ENCODE results near the gene MCHR1. TPM values are rescaled to one million over a fixed set of nuclear protein-coding genes. Genes with fewer than 3 reads are reported as not detected.
A peak's percentile ranks its signal among the peaks of the same experiment; 100 is the strongest.

The MCHR1 gene
- total RNA-seq, 1 experiment from 2014 or later = not detected

- ChIA-PET CTCF (interaction anchor here (0.6 kb wide), 1 partner anchor 197 kb away, joined by 4 read pairs; no protein-coding TSS in a partner anchor), POLR2A (no interaction called here)
- peaks cover 21% of the 10 kb centered on the region for H3K4me1 ChIP-seq (ENCODE audit: control insufficient read depth, insufficient read depth, low read length)
- no peaks in the 10 kb centered on the region for H3K36me3 ChIP-seq (ENCODE audit: control insufficient read depth, insufficient read depth, low read length)
- no peak for TF ChIP-seq CTCF (IDR thresholded peaks at IDR 0.05)
- TF ChIP-seq POLR2AphosphoS5 (IDR thresholded peaks at IDR 0.05; ENCODE audit: low read depth, low read length) = no peak
- TF ChIP-seq SIN3A (IDR thresholded peaks at IDR 0.05; ENCODE audit: borderline replicate concordance, insufficient read depth, low read depth, low read length) = no peak
- no peak for TF ChIP-seq TCF7L2 (IDR thresholded peaks at IDR 0.05; ENCODE audit: low read depth, low read length)
- TF ChIP-seq REST (IDR thresholded peaks at IDR 0.05; ENCODE audit: insufficient read depth in 1 of 2, low read depth in 2 of 2, low read length in 1 of 2) = no peak
- H3K4me3 ChIP-seq (ENCODE audit: low read depth in 2 of 2, low read length in 2 of 2) = no peak overlapping the region
- in situ Hi-C loops (cut with HindIII; ENCODE audit: low pct_unique_long_range_greater_than_20kb, low sequenced_read_pairs) (no loop called here), intact Hi-C loops (cut with micrococcal nuclease; ENCODE audit: unreplicated experiment) (loop anchor here (5.0 kb wide), 1 partner anchor 76 kb away; no protein-coding TSS in a partner anchor)
- no peaks in the 10 kb centered on the region for H3K9me3 ChIP-seq (ENCODE audit: control insufficient read depth, insufficient read depth, low read depth, low read length)
- ATAC-seq (no peak), DNase-seq (ENCODE audit: low read depth, low spot score) (no peak)
- no peaks in the 10 kb centered on the region for H3K27me3 ChIP-seq (ENCODE audit: control insufficient read depth, insufficient read depth, low read length)
- BruUV-seq (replicated peaks) = no TSS peak
- no peak overlapping the region for H3K27ac ChIP-seq (ENCODE audit: low read length)
Observed at GRCh38 chr22:40680819-40681183, 1.5 kb downstream of the MCHR1 start.

- intact Hi-C loops (cut with micrococcal nuclease; ENCODE audit: unreplicated experiment) (loop anchor here (5.0 kb wide), 1 partner anchor 76 kb away; no protein-coding TSS in a partner anchor), in situ Hi-C loops (cut with HindIII; ENCODE audit: low pct_unique_long_range_greater_than_20kb, low sequenced_read_pairs) (no loop called here)
- H3K9me3 ChIP-seq (ENCODE audit: control insufficient read depth, insufficient read depth, low read depth, low read length) = no peaks in the 10 kb centered on the region
- no peaks in the 10 kb centered on the region for H3K36me3 ChIP-seq (ENCODE audit: control insufficient read depth, insufficient read depth, low read length)
- no peak for ATAC-seq
- ChIA-PET POLR2A (no interaction called here), CTCF (interaction anchor here (2.2 kb wide), 1 partner anchor 78 kb away, joined by 15 read pairs; no protein-coding TSS in a partner anchor)
- no TSS peak for BruUV-seq (replicated peaks)
- TF ChIP-seq POLR2AphosphoS5 (IDR thresholded peaks at IDR 0.05; ENCODE audit: low read depth, low read length) = no peak
- H3K4me1 ChIP-seq (ENCODE audit: control insufficient read depth, insufficient read depth, low read length) = peaks cover 21% of the 10 kb centered on the region
- no peaks in the 10 kb centered on the region for H3K27me3 ChIP-seq (ENCODE audit: control insufficient read depth, insufficient read depth, low read length)
- H3K27ac ChIP-seq (ENCODE audit: low read length) = no peak overlapping the region
- H3K4me3 ChIP-seq (ENCODE audit: low read depth in 2 of 2, low read length in 2 of 2) = no peak overlapping the region
- DNase-seq (ENCODE audit: low read depth, low spot score) = no peak
Observed at GRCh38 chr22:40681451-40681850, 2.2 kb downstream of the MCHR1 start.

GRCh38 chr22:40684728-40685127 is 5.4 kb downstream of the MCHR1 start:
- BruUV-seq (replicated peaks) = no TSS peak
- ATAC-seq = no peak
- POLR2A ChIA-PET = no interaction called here

More at GRCh38 chr22:40684728-40685127, 5.4 kb downstream of the MCHR1 start:
- no peak for DNase-seq (ENCODE audit: low read depth, low spot score)
- Histone ChIP-seq H3K27ac (ENCODE audit: low read length) (peak overlapping the region; percentile 54; the same call in 1 of the 2 replicates), H3K4me1 (ENCODE audit: control insufficient read depth, insufficient read depth, low read length) (peaks cover 16% of the 10 kb centered on the region), H3K4me3 (ENCODE audit: low read depth in 2 of 2, low read length in 2 of 2) (no peak overlapping the region), H3K36me3 (ENCODE audit: control insufficient read depth, insufficient read depth, low read length) (no peaks in the 10 kb centered on the region), H3K9me3 (ENCODE audit: control insufficient read depth, insufficient read depth, low read depth, low read length) (no peaks in the 10 kb centered on the region), H3K27me3 (ENCODE audit: control insufficient read depth, insufficient read depth, low read length) (no peaks in the 10 kb centered on the region)
- TF ChIP-seq TCF7L2 (IDR thresholded peaks at IDR 0.05; ENCODE audit: low read depth, low read length) (no peak), CTCF (IDR thresholded peaks at IDR 0.05) (no peak), SIN3A (IDR thresholded peaks at IDR 0.05; ENCODE audit: borderline replicate concordance, insufficient read depth, low read depth, low read length) (no peak), POLR2AphosphoS5 (IDR thresholded peaks at IDR 0.05; ENCODE audit: low read depth, low read length) (no peak), REST (IDR thresholded peaks at IDR 0.05; ENCODE audit: insufficient read depth in 1 of 2, low read depth in 2 of 2, low read length in 1 of 2) (no peak)
- in situ Hi-C loops (cut with HindIII; ENCODE audit: low pct_unique_long_range_greater_than_20kb, low sequenced_read_pairs) (no loop called here), intact Hi-C loops (cut with micrococcal nuclease; ENCODE audit: unreplicated experiment) (loop anchor here (5.0 kb wide), 1 partner anchor 73 kb away; no protein-coding TSS in a partner anchor)
- CTCF ChIA-PET = interaction anchor here (0.5 kb wide), 2 partner anchors 33 to 73 kb away, joined by 3 to 7 read pairs; no protein-coding TSS in a partner anchor

Data from Panc1 (cell line).